ENCODE results near the gene IQSEC1. TPM values are rescaled to one million over a fixed set of nuclear protein-coding genes. Genes with fewer than 3 reads are reported as not detected.

The IQSEC1 gene
- polyA plus RNA-seq, 12 donors: 36.6 to 57.3 (median 42.5) TPM; not detected in 1

- no peak for DNase-seq
Measured at GRCh38 chr3:12986031-12986430, 87.2 kb downstream of the IQSEC1 start.

GRCh38 chr3:12985148-12985547, 88.1 kb downstream of the IQSEC1 start:
- DNase-seq: no peak

- DNase-seq: no peak
Measured at GRCh38 chr3:12984023-12984823, 89.0 kb downstream of the IQSEC1 start.

GRCh38 chr3:12983319-12983718, 89.9 kb downstream of the IQSEC1 start:
- DNase-seq: no peak

GRCh38 chr3:12982619-12983101, 90.6 kb downstream of the IQSEC1 start:
- DNase-seq: no peak

- DNase-seq: no peak
Measured at GRCh38 chr3:12981306-12982275, 91.6 kb downstream of the IQSEC1 start.

GRCh38 chr3:12980596-12981290, 92.5 kb downstream of the IQSEC1 start:
- no peak for DNase-seq

GRCh38 chr3:12979947-12980487, 93.2 kb downstream of the IQSEC1 start:
- no peak for DNase-seq

- no peak for DNase-seq
Measured at GRCh38 chr3:12979151-12979946, 93.9 kb downstream of the IQSEC1 start.

- no peak for DNase-seq
Measured at GRCh38 chr3:12978682-12979081, 94.5 kb downstream of the IQSEC1 start.

- DNase-seq: no peak
Measured at GRCh38 chr3:12977117-12977808, 96.0 kb downstream of the IQSEC1 start.

- no peak for DNase-seq
Measured at GRCh38 chr3:12975748-12976522, 97.3 kb downstream of the IQSEC1 start.

- DNase-seq: no peak
Measured at GRCh38 chr3:12974819-12975218, 98.4 kb downstream of the IQSEC1 start.

GRCh38 chr3:12974334-12974733, 98.9 kb downstream of the IQSEC1 start:
- DNase-seq: no peak

- DNase-seq: no peak
Measured at GRCh38 chr3:12973827-12974226, 99.4 kb downstream of the IQSEC1 start.

- no peak for DNase-seq
Measured at GRCh38 chr3:12972781-12973702, 100.2 kb downstream of the IQSEC1 start.

GRCh38 chr3:12972043-12972442, 101.2 kb downstream of the IQSEC1 start:
- DNase-seq: no peak

GRCh38 chr3:12970684-12971083, 102.5 kb downstream of the IQSEC1 start:
- DNase-seq: no peak

All from muscle of arm (tissue), 12 donors.